Prostate gland (tissue), 2 donors: Measurements from ENCODE around the gene PBX3.

ENCODE experiments used
- CTCF ChIP-seq, 4 experiments: fragments of 200-600 bp in 2 of 4; fragments of 450-650 bp in 2 of 4; sonication (generic) in 2 of 4; IDR thresholded peaks; 1 replicate in 3 of 4; 2 replicates in 1 of 4; pipeline ENCODE4 v1.5.1; 2016 to 2019; ENCODE audit warnings: antibody characterized with exemption in 4 of 4, mild to moderate bottlenecking in 2 of 4, moderate library complexity in 2 of 4
- POLR2A ChIP-seq: fragments of 450-650 bp; IDR thresholded peaks from one replicate; pipeline ENCODE4 v1.6.1; 2016; ENCODE audit warnings: antibody characterized with exemption, mild to moderate bottlenecking

- no peak for TF ChIP-seq CTCF (IDR thresholded peaks at IDR 0.05)
- TF ChIP-seq POLR2A, result no peak
Measured at GRCh38 chr9:125755340-125755739, 8.2 kb downstream of the PBX3 start.
